ENCODE measurements around the gene TICAM1.
A peak's percentile ranks its signal among the peaks of the same experiment; 100 is the strongest.
"Not testable (repeated sequence)": the region's sequence is repeated elsewhere in the genome, so short reads cannot be mapped to it uniquely, and the experiment has no call there.

Gene TICAM1

DNA sequence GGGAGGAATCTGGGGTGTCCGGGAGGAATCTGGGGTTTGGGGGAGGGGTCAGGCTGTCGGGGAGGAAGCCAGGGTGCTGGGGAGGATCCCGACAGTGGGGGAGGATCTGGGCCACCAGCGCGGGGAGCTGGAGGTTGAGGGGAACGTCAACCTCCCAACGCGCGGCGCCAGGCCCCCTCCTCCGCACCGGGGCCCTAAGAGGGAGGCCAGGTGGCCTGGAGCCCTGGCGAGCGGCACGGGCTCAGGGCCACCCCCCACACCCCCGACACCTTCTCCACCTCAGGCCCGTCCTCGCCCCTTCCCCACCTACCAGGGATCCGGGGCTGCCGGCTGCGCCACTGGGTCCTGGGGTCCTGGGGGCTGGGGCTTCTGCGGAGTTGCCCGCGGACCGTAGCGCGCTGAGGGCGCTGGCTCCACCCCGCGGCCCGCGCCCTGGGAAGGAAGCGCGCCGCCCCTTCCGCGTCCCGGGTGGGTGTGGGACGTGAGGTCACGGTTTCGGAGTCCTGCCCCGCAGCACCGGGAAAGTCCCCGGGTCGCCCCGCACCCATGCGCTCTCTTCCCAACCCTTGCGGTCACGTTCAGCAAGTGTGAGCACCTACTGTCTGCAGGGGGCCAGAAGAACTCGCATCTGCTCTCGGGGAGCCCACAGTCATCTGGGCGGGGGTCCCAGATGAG, at the start of gene TICAM1:
TSS of gene TICAM1 (minus strand) at position 409 of the 675 bp plus-strand sequence. CDS start 13,335 bp downstream, outside the sequence.
- peak; percentile 89 for DNase-seq

DNA sequence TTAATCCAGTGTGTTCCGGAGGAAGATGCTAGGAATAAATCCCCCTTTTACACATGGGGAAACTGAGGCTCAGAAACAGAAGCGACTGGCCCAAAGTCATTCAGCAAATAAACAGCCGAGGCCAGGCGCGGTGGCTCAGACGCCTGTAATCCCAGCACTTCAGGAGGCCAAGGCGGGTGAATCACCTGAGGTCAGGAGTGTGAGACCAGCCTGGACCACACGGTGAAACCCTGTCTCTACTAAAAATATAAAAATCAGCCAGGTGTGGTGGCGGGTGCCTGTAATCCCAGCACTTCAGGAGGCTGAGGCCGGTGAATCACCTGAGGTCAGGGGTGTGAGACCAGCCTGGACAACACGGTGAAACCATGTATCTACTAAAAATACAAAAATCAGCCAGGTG, 47.5 kb upstream of the TICAM1 start:
- DNase-seq: no peak

DNA sequence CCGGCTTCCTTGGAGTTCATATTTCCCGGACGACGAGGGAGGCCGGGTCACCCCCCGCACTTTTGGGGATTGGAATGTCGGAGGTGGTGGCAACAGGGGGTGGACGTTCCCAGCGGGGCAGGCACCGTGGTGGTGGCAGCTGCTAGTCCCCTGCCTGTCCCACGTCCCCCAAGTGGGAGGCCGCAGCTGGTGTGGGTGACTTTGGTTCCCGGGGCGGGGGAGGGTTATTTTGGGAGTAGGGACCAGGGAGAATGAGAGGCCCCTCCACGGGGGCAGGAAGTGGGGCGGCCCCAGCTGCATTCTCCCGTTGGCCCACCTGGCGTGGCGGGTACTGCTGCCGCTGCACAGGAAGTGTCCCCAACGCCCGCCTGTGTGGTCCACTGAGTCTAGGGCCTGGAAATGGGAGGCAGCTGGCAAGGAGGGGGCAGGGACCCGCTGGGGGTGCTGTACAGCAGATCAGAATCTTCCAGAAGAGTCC, 47.0 kb upstream of the TICAM1 start:
- no peak for DNase-seq

DNA sequence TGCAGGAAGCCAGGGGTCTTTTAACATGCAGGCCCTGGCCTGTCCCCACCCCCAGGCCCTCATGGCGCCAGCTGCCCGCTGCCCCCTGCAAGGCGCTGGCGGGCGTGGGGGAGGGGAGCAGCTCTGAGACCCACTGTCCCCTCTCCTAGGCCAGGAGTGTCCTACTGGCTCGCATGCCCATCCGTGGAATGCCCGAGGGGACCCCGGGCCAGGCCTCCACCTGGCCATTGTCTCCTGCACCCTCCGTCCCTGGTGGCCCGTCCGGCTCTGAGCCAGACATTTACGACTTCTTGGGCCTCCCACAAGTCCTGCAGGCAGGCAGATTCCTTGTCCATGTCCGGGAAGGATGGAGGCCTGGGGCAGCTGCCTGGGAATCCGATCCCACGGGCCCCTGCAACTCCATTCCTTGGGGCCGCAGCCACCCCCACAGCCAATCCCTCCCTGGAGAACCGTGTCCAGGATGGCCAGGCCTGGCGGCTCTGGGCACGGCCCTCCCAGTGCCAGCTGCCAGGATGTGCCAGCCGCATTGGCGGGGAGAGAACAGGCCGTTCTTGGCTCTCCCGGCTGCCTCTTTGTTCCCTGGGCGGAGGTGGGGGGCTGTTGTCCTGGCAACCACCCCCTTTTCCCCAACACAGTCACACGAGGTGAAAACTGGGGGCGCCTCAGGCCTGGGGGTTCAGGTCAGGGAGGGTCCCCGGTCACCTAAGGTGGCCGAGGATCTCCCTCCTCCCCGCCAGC, 46.4 kb upstream of the TICAM1 start:
- DNase-seq: no peak

DNA sequence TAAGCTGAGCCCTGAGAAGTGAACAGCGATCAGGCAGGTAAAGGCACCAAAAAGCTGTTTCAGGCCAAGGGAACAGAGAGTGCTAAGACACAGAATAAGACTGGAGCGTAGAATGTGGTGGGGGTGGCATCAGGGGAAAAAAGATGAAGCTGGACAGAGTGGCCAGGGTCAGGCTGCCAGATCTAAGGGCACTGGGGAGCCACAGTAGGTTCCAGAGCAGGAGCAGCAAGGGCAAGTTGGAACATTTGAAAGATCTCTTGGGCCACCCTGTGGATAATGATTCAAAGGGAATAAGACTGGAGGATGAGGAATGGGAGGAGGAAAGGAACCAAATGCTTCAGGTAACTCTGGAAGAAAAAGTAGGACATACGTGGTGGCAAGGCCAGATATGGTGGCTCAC, 42.4 kb upstream of the TICAM1 start:
- no peak for DNase-seq

DNA sequence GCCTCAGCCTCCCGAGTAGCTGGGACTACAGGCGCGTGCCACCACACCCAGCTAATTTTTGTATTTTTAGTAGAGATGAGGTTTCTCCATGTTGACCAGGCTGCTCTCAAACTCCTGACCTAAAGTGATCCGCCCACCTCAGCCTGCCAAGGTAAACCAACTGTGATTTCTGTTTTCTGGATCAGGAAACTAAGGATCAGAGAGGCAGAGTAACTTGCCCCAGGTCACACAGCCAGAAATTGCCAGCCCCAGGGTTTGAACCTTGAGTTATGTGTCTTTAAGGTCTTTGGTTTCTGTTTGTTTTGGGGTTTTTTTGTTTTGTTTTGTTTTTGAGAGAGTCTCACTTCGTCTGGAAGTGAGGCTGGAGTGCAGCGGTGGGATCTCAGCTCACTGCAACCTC, 40.2 kb upstream of the TICAM1 start:
- no peak for DNase-seq

DNA sequence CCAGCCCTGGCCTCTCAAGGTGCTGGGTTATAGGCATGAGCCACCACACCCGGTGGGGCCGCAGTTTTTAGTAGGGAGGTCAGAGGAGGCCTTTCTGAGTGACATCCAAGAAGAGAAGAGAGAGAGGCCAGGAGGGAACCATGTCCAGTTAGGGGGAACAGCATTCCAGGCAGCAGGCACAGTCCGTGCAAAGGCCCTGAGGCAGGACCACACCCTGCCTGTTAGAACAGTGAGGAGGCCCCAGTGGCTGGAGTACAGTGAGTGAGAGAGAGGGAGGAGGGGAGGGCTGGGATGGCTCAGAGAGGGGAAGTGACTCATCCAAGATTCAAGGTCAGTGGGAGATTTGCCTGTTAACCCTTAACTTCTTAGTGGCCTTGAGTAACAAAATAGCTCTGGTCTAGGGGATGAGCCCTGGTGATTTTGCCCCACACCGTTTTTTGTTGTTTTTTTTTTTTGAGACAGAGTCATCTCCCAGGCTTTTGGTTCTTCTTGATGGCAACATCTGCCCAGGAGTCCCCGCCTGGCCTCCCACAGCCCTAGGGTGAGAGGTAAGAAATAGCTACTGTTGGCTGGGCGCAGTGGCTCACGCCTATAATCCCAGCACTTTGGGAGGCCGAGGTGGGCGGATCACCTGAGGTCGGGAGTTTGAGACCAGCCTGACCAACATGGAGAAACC, 38.7 kb upstream of the TICAM1 start:
- peak; percentile 64 for DNase-seq

DNA sequence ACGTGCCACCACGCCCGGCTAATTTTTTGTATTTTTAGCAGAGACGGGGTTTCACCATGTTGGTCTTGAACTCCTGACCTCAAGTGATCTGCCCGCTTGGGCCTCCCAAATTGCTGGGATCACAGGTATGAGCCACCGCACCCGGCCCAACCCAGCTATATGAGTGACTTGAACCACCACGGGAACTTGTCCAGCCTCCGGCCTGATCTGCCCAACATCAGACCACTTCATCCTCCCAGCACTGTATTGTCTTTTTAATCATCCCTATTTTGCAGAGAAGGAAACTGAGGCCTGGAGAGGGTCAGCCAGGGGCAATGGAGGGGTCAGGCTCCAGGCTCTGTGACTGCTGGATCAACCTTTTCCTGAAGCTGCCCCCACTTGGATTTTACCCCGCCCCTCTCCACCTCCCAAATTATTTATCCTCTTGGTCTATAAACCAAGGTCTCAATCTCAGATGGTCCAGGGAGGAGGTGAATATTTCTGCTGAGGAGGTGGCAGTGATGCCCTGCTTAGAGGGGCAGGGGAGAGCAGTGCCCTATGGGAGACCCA, 36.8 kb upstream of the TICAM1 start:
- DNase-seq: no peak

DNA sequence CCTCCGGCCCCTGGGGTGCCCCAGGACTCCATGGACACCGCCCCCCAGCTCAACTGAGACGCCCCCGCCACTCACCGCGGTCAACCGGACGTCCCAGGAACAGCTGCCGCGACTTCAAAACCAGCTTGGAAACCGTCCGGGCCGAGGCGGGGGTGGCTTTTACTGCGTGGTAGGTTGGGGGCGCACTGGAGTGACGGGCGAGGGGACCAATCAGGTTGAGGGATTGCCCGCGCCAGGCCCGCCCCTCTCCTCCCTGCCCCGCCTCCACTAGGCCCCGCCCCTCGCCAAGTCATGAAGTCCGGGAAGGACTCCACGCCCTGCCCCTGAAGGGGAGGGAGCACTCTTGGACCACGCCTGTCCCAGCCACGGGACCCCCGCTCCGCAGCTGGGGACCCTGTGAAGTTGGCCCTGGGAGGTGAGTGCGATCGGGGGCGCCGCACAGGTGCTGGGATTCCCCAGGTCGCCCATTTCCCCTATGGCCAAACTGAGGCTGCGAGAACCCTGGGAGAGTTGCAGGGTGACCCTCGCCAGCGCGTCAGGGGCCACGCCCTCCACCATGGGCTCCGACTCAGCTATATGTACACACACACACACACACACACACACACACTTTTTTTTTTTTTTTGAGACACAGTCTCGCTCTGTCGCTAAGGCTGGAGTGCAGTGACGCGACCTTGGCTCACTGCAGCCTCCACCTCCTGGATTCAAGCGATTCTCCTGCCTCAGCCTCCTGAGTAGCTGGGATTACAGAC, 36.2 kb upstream of the TICAM1 start, which contains the start of gene PLIN3:
TSS of gene PLIN3 (minus strand) at position 134 of the 752 bp plus-strand sequence. CDS start 6,273 bp downstream, outside the sequence.
- DNase-seq: peak; percentile 87

DNA sequence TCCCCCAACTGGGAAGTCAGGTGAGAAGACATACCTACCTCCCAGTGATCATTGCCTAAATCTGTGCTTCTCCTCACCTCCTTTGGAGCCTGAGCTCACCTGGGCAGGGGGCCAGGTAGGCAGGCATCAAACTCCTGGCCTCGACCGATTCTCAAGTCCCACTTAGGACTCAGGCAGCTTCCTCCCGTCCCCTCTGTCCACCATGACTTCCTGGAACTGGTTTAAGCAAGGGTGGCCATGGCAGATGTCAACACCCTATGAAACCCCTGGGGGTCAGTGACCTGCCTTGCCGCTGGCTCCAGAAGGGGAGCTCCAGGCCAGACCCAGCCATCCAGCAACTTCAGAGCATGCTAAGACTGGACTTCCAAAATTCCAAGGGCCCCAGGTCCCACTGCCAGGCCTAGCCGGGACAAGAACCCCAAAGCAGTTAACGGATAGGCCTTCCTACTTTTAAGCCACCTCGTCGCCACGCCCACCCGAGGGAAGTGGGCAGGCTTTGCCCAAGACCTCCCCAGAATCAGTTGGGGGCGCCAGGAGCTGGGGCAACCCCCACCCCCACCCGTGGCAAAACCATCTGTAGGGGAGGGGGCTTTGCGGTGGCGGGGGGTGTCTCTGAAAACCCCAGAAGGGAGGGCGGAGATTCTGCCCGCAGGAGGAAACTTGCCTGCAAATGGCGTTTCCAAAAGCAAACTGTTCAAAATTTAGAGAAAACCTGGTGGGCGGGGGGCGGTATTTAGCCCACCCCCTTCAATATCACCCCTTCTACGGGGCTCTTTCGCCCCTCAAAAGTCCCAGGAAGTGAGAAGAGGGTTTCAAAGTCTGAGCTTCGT, 35.3 kb upstream of the TICAM1 start:
- DNase-seq: peak; percentile 49

DNA sequence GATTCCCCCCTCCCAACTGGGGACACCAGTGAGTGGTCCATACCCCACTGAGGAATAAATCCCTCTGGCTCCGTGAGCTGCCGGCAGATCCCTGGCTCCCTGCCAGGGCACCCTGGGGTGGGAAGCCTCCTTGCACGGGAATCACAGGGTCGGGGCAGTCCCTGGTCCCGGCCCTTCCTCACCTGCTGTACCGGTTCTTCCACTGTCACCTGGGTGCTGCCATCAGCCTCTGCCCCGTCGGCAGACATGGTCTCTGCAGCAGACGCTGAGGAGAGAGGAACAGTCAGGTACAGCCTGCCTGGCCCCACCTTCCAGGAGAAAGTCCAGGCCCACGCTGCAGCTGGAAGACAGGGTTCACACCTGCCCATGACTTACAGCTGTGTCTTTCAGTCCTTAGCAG, 29.6 kb upstream of the TICAM1 start:
- DNase-seq: no peak

DNA sequence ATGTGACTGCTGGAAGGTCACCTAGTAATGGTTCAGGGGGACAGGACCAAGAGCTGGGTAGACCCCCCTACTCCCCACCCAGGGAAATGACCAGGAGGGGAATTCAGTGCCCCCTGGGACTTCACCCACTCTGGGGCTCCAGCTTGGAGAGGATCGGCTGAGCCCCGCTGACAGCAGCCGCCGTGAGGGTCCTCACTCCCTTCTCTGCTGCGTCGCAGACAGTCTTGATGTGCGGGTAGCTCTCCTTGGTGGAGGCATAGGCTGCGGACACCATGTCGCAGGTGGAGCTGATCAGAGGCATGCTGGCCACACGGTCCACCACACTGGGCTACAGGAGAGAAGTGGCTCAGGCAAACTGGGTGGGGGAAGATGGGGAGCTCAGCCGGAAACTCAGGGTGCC, 28.2 kb upstream of the TICAM1 start:
- DNase-seq: no peak

DNA sequence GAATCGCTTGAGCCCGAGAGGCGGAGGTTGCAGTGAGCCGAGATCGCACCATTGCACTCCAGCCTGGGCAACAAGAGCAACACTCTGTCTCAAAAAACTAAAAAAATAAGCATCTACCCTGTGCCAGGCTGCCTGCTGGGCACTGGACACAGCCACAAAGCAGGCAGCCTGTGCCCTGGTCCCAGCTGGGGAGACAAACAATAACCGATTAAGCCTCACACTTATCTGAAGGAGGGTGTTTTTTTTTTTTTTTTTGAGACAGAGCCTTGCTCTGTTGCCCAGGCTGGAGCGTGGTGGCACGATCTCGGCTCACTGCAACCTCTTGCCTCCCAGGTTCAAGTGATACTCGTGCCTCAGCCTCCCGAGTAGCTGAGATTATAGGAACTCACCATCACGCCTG, 25.0 kb upstream of the TICAM1 start:
- not testable (repeated sequence) for DNase-seq

DNA sequence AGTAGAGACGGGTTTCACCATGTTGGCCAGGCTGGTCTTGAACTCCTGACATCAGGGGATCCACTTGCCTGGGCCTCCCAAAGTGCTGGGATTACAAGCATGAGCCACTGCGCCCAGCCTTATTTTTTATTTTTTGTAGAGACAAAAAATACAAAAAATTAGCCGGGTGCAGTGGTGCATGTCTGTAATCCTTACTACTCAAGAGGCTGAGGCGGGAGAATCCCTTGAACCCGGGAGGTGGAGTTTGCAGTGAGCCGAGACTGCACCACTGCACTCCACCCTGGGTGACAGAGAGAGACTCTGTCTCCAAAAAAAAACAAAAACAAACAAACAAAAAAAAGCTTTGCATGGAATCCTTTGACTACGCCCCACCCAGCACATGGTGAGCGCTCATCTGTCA, 22.0 kb upstream of the TICAM1 start:
- not testable (repeated sequence) for DNase-seq

DNA sequence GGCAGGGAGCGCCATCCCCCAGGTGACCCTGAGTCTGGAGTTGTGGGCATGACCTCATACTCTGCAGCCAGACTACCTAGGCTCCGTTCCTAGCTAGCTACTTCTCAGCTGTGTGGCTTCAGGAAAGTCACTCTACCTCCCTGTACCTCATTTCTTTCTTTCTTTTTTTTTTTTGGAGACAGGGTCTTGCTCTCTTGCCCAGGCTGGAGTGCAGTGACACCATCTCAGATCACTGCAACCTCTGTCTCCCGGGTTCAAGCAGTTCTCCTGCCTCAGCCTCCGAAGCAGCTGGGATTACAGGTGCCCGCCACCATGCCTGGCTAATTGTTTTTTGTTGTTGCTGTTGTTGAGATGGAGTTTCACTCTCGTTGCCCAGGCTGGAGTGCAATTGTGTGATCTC, 21.0 kb upstream of the TICAM1 start:
- DNase-seq: no peak

DNA sequence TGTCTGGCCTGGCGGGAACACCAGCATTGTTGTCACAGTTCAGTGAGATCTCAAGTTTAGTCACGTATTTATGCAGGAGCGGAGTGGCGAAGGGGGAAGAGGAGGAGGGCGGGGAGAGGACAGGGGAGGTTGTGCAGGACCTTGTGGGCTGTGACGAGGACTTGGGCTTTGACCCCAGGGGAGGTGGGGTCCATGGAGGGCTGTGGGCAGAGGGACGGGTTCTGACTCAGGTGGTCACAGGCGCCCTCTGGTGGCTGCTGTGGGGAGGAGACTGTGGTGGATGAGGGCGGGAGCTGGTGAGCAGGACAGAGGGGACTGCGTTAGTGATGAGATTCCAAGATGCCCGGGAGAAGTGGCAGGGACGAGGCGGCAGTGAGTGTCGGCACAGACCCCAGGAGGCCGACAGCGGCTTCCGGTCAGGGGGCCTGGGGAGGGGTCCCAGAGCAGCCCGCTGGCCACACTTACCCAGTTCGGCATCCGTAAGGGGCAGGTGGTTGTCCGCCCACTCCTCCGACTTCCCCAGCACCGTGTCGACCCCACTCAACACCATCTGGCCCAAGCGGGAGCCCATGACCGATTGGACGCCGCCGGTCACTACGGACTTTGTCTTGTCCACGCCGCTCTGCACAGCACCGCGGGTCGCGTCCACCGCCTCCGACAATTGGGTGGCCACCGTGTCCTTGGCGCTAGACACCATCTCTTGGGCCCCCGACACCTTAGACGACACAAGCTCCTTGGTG, 20.2 kb upstream of the TICAM1 start:
- peak; percentile 67 for DNase-seq

DNA sequence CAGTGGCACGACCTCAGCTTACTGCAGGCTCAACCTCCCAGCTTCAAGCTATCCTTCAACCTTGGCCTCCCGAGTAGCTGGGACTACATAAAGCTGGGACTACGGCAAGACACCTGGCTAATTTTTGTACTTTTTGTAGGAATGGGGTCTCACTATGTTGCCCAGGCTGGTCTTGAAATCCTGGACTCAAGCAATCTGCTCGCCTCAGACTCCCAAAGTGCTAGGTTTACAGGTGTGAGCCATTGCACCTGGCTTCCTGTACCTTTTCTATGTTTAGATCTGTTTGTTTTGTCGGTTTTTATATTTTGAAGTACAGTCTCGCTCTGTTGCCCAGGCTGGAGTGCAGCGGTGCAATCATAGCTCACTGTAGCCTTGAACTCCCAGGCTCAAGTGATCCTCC, 17.5 kb upstream of the TICAM1 start:
- no peak for DNase-seq

DNA sequence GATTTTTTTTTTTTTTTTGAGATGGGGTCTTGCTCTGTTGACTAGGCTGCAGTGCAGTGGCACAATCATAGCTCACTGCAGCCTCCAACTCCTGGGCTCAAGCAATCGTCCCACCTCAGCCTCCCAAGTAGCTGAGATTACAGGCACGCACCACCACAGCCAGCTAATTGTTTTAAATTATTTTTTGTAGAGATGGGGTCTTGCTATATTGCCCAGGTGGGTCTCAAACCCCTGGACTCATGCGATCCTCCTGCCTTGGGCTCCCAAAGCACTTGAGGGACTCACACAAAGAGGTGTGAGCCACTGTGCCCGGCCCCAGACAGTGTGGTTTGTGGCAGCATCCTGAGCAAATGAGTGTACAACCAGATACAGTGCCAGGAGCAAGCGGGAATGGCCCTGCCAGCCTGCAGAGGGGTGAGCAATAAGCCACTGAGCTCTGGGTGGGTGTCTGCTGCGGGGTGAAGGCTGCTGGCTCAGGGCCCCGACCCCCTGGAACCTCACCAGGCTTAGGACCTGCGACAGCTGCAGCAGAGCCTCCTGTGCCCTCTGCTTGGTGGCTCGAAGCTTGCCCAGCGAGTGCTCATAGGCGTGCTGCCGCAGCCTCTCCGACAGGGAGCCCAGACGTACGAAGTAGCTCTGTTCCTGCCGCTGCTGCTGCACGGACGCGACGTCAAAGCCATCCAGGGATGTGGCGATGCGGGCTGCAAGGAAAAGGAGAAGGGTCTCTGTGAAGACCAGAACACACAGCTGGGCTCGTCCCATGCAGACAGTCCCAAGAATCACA, 15.9 kb upstream of the TICAM1 start:
- no peak for DNase-seq

DNA sequence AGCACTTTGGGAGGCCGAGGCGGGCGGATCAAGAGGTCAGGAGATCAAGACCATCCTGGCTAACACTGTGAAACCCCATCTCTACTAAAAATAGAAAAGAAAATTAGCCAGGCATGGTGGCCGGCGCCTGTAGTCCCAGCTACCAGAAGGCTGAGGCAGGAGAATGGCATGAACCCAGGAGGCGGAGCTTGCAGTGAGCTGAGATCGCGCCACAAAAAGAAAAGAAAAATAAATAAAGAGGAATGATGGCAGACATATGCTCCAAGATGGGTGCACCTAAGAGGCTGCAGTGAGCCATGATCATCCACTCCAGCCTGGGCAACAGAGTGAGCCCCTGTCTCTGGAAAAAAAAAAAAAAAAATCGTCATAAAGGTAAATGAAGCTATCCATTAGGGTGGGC, 14.5 kb upstream of the TICAM1 start:
- not testable (repeated sequence) for DNase-seq

Measured in CD4-positive, alpha-beta T cell treated with Interferon gamma for 1 hour (primary cell).